H1 (cell line): ENCODE data around the gene PCSK1N.
"Not testable (repeated sequence)": the region's sequence is repeated elsewhere in the genome, so short reads cannot be mapped to it uniquely, and the experiment has no call there.

Source experiments
- JUND ChIP-seq: IDR thresholded peaks from 2 replicates; pipeline ENCODE4 v1.6.1; 2011; ENCODE audit warnings: mild to moderate bottlenecking, improper control_type of control experiment, low read length
- POLR2A ChIP-seq, 2 experiments: IDR thresholded peaks; 1 replicate in 1 of 2; 2 replicates in 1 of 2; pipeline ENCODE4 v1.6.1; 2011; ENCODE audit warnings: low read depth in 2 of 2, low read length in 2 of 2, mild to moderate bottlenecking in 2 of 2; ENCODE audit errors: control extremely low read depth in 1 of 2
- YY1 ChIP-seq: IDR thresholded peaks from 2 replicates; pipeline ENCODE4 v1.6.1; 2011; ENCODE audit warnings: low read depth, mild to moderate bottlenecking, low read length

GRCh38 chrX:48872017-48872416 is 36.6 kb upstream of the PCSK1N start:
- TF ChIP-seq POLR2A (IDR thresholded peaks at IDR 0.05; ENCODE audit: control extremely low read depth in 1 of 2, low read depth in 2 of 2, low read length in 2 of 2); JUND; YY1: not testable (repeated sequence)
